IMR-90 (cell line): ENCODE measurements around the gene CFP. TPM values are rescaled to one million over a fixed set of nuclear protein-coding genes. Genes with fewer than 3 reads are reported as not detected.

Source experiments
- ATAC-seq: fragments of 200-7000 bp; cut with Tn5 transposase; 2 replicates; pipeline ENCODE4 v1.9.1; 2020; ENCODE audit warnings: low read depth, mild to moderate bottlenecking, moderate library complexity
- BruUV-seq: library from RNA; stranded (reverse); fragments of 400-500 nt; replicated peaks from 2 replicates; lab custom pipeline; 2021; lab: Mats Ljungman, UMichigan
- CTCF ChIA-PET: fragments of 300-600 bp; formaldehyde crosslinking; extraction: SDS; loops from one replicate; lab custom pipeline; 2021; ENCODE audit warnings: antibody characterized with exemption; lab: Yijun Ruan, JAX
- POLR2A ChIA-PET: fragments of 300-600 bp; sonication (Branson Sonifier 250); formaldehyde crosslinking; loops from one replicate; lab custom pipeline; 2022; ENCODE audit warnings: antibody characterized with exemption; ENCODE audit not compliant: unreplicated experiment; lab: Charles Lee
- DNase-seq: peaks from one replicate; pipeline ENCODE4 v3.0.0; 2013
- H2AFZ ChIP-seq: replicated peaks from 2 replicates; pipeline ENCODE3; 2013; ENCODE audit warnings: low read length, mild to moderate bottlenecking; ENCODE audit not compliant: poor library complexity
- H2AK5ac ChIP-seq: 2 replicates; pipeline ENCODE4 v1.6.1; 2013; ENCODE audit warnings: low read depth, low read length, inconsistent platforms
- H2AK9ac ChIP-seq: replicated peaks from 2 replicates; pipeline ENCODE3; 2013; ENCODE audit warnings: mild to moderate bottlenecking, low read depth, low read length, moderate library complexity; ENCODE audit not compliant: poor library complexity
- H2BK120ac ChIP-seq: 2 replicates; pipeline ENCODE4 v1.6.1; 2013; ENCODE audit warnings: low read depth, low read length, inconsistent platforms
- H2BK15ac ChIP-seq: 3 replicates; pipeline ENCODE4 v1.6.1; 2013; ENCODE audit warnings: low read depth, low read length, inconsistent platforms
- H2BK20ac ChIP-seq: 2 replicates; pipeline ENCODE4 v1.6.1; 2013; ENCODE audit warnings: low read depth, mild to moderate bottlenecking, inconsistent platforms, low read length, moderate library complexity
- H2BK5ac ChIP-seq: 2 replicates; pipeline ENCODE4 v1.6.1; 2013; ENCODE audit warnings: mild to moderate bottlenecking, low read depth, low read length, inconsistent platforms; ENCODE audit not compliant: poor library complexity, severe bottlenecking
- H3K14ac ChIP-seq: replicated peaks from 2 replicates; pipeline ENCODE4 v1.6.1; 2013; ENCODE audit warnings: low read depth, low read length, inconsistent platforms
- H3K18ac ChIP-seq: 2 replicates; pipeline ENCODE4 v1.6.1; 2013; ENCODE audit warnings: low read depth, low read length, control low read depth
- H3K23ac ChIP-seq: 2 replicates; pipeline ENCODE4 v1.6.1; 2013; ENCODE audit warnings: low read depth, low read length, inconsistent platforms
- H3K27ac ChIP-seq: 2 replicates; pipeline ENCODE4 v1.5.1; 2013; ENCODE audit warnings: mild to moderate bottlenecking, control low read depth, low read length; ENCODE audit not compliant: insufficient read depth
- H3K27me3 ChIP-seq: 2 replicates; pipeline ENCODE4 v1.6.1; 2013; ENCODE audit warnings: low read length; ENCODE audit not compliant: control insufficient read depth, insufficient read depth
- H3K36me3 ChIP-seq: 2 replicates; pipeline ENCODE4 v1.6.1; 2013; ENCODE audit warnings: low read length, mixed read lengths; ENCODE audit not compliant: control insufficient read depth, insufficient read depth
- H3K4ac ChIP-seq: 2 replicates; pipeline ENCODE4 v1.6.1; 2013; ENCODE audit warnings: low read depth, low read length, inconsistent platforms
- H3K4me1 ChIP-seq: 2 replicates; pipeline ENCODE4 v1.6.1; 2013; ENCODE audit warnings: low read length, mixed read lengths; ENCODE audit not compliant: control insufficient read depth, insufficient read depth
- H3K4me2 ChIP-seq: 2 replicates; pipeline ENCODE4 v1.6.1; 2013; ENCODE audit warnings: low read depth, mild to moderate bottlenecking, control low read depth, low read length, moderate library complexity
- H3K4me3 ChIP-seq: 2 replicates; pipeline ENCODE4 v1.5.1; 2013; ENCODE audit warnings: low read depth, mild to moderate bottlenecking, control low read depth, low read length, moderate library complexity; ENCODE audit not compliant: insufficient read depth
- H3K56ac ChIP-seq: 2 replicates; pipeline ENCODE4 v1.6.1; 2013; ENCODE audit warnings: low read length, inconsistent platforms; ENCODE audit not compliant: insufficient read depth; ENCODE audit errors: extremely low read depth
- H3K79me1 ChIP-seq, 2 experiments: 2 replicates each; pipeline ENCODE4 v1.6.1; 2013; ENCODE audit warnings: low read length in 2 of 2, inconsistent platforms in 1 of 2, low read depth in 1 of 2
- H3K9ac ChIP-seq: 2 replicates; pipeline ENCODE4 v1.6.1; 2013; ENCODE audit warnings: low read depth, low read length, control low read depth
- H3K9me1 ChIP-seq: 2 replicates; pipeline ENCODE4 v1.6.1; 2013; ENCODE audit warnings: low read length, inconsistent platforms; ENCODE audit not compliant: insufficient read depth
- H3K9me3 ChIP-seq: 2 replicates; pipeline ENCODE4 v1.6.1; 2013; ENCODE audit warnings: low read length; ENCODE audit not compliant: control insufficient read depth, insufficient read depth
- H4K20me1 ChIP-seq: 2 replicates; pipeline ENCODE4 v1.6.1; 2013; ENCODE audit warnings: low read length, inconsistent platforms; ENCODE audit not compliant: insufficient read depth
- H4K5ac ChIP-seq: 2 replicates; pipeline ENCODE4 v1.6.1; 2013; ENCODE audit warnings: mild to moderate bottlenecking, low read depth, low read length, control low read depth
- H4K8ac ChIP-seq, 2 experiments: 2 replicates each; pipeline ENCODE4 v1.6.1; 2013; ENCODE audit warnings: low read depth in 2 of 2, low read length in 2 of 2, control low read depth in 1 of 2, inconsistent platforms in 1 of 2
- H4K91ac ChIP-seq: 2 replicates; pipeline ENCODE4 v1.6.1; 2013; ENCODE audit warnings: low read depth, low read length, inconsistent platforms; ENCODE audit not compliant: insufficient read depth
- BHLHE40 ChIP-seq: fragments of 150-350 bp; IDR thresholded peaks from 2 replicates; pipeline ENCODE4 v1.6.1; 2016; ENCODE audit warnings: mild to moderate bottlenecking, low read depth, low read length
- CEBPB ChIP-seq: IDR thresholded peaks from 2 replicates; pipeline ENCODE4 v1.6.1; 2012; ENCODE audit warnings: low read depth, low read length, improper control_type of control experiment
- CHD1 ChIP-seq: IDR thresholded peaks from 2 replicates; pipeline ENCODE4 v1.6.1; 2012; ENCODE audit warnings: low read depth, low read length, improper control_type of control experiment
- FOS ChIP-seq: fragments of 150-350 bp; IDR thresholded peaks from 2 replicates; pipeline ENCODE4 v1.6.1; 2016; ENCODE audit warnings: low read depth, low read length
- MAFK ChIP-seq: IDR thresholded peaks from 2 replicates; pipeline ENCODE4 v1.6.1; 2012; ENCODE audit warnings: low read depth, low read length, improper control_type of control experiment
- MAZ ChIP-seq: IDR thresholded peaks from 2 replicates; pipeline ENCODE4 v1.6.1; 2012; ENCODE audit warnings: low read depth, mild to moderate bottlenecking, low read length, improper control_type of control experiment, moderate library complexity, borderline replicate concordance
- MXI1 ChIP-seq: IDR thresholded peaks from 2 replicates; pipeline ENCODE4 v1.6.1; 2012; ENCODE audit warnings: low read depth, mild to moderate bottlenecking, low read length, moderate library complexity, borderline replicate concordance
- NFE2L2 ChIP-seq: fragments of 150-350 bp; IDR thresholded peaks from 2 replicates; pipeline ENCODE4 v1.6.1; 2016; ENCODE audit warnings: low read depth, mild to moderate bottlenecking, low read length
- POLR2A ChIP-seq: IDR thresholded peaks from 2 replicates; pipeline ENCODE4 v1.6.1; 2012; ENCODE audit warnings: mild to moderate bottlenecking, low read depth, low read length
- RAD21 ChIP-seq: IDR thresholded peaks from 2 replicates; pipeline ENCODE4 v1.6.1; 2012; ENCODE audit warnings: low read length, improper control_type of control experiment
- RCOR1 ChIP-seq: IDR thresholded peaks from 2 replicates; pipeline ENCODE4 v1.6.1; 2012; ENCODE audit warnings: mild to moderate bottlenecking, low read length, improper control_type of control experiment; ENCODE audit not compliant: insufficient replicate concordance
- RFX5 ChIP-seq: IDR thresholded peaks from 2 replicates; pipeline ENCODE4 v1.8.0; 2012; ENCODE audit warnings: low read depth, mild to moderate bottlenecking, low read length, moderate library complexity
- SMC3 ChIP-seq: fragments of 150-350 bp; IDR thresholded peaks from 2 replicates; pipeline ENCODE4 v1.6.1; 2016; ENCODE audit warnings: low read depth, mild to moderate bottlenecking, antibody characterized with exemption, low read length, moderate library complexity
- USF2 ChIP-seq: fragments of 150-350 bp; IDR thresholded peaks from 2 replicates; pipeline ENCODE4 v1.6.1; 2017; ENCODE audit warnings: mild to moderate bottlenecking, antibody characterized with exemption, low read length, low read depth
- WGBS, 2 experiments: methylation state at CpG; one replicate each; pipeline versions ENCODE4 v1.1.5 to v1.1.7; 2013; ENCODE audit warnings: missing lambda C conversion rate in 2 of 2; ENCODE audit not compliant: insufficient read length in 1 of 2; ENCODE audit errors: extremely low coverage in 2 of 2; 5-methylcytosine and 5-hydroxymethylcytosine counted together
- dilution Hi-C: fragments of 300-500 bp; cut with HindIII; formaldehyde crosslinking; loops from one replicate; pipeline ENCODE4 v1.14.3; 2018; ENCODE audit warnings: low sequenced_read_pairs; ENCODE audit not compliant: unreplicated experiment
- in situ Hi-C: fragments of 300-500 bp; cut with MboI; formaldehyde crosslinking; loops from 3 replicates; pipeline ENCODE4 v1.14.3; 2019; ENCODE audit warnings: low sequenced_read_pairs, inconsistent platforms, mixed read lengths
- intact Hi-C: fragments of 100-400 bp; cut with micrococcal nuclease; formaldehyde crosslinking; loops from 2 replicates; pipeline ENCODE4 v1.10.0; 2022
- polyA plus RNA-seq, 3 experiments: library from polyadenylated mRNA; depleted of rRNA; stranded (reverse); fragments of >200 nt; gene quantifications; 2 replicates each; pipeline ENCODE4 v1.2.3, GENCODE V29; 2012; ENCODE audit warnings: low replicate concordance in 1 of 3
- total RNA-seq: library from RNA; depleted of rRNA; stranded (reverse); fragments of >200 nt; gene quantifications from 2 replicates; pipeline ENCODE4 v1.2.3, GENCODE V29; 2012
- TF ChIP-seq, protein P1 (sequence below): fragments of 150-350 bp; IDR thresholded peaks from 2 replicates; pipeline ENCODE4 v1.6.1; 2016; ENCODE audit warnings: low read depth, mild to moderate bottlenecking, low read length, moderate library complexity, borderline replicate concordance

Gene CFP
- total and polyA plus RNA-seq, 2 of the 4 experiments (the other 2 are of a cell fraction), result under 0.01 to 0.14 TPM

DNA sequence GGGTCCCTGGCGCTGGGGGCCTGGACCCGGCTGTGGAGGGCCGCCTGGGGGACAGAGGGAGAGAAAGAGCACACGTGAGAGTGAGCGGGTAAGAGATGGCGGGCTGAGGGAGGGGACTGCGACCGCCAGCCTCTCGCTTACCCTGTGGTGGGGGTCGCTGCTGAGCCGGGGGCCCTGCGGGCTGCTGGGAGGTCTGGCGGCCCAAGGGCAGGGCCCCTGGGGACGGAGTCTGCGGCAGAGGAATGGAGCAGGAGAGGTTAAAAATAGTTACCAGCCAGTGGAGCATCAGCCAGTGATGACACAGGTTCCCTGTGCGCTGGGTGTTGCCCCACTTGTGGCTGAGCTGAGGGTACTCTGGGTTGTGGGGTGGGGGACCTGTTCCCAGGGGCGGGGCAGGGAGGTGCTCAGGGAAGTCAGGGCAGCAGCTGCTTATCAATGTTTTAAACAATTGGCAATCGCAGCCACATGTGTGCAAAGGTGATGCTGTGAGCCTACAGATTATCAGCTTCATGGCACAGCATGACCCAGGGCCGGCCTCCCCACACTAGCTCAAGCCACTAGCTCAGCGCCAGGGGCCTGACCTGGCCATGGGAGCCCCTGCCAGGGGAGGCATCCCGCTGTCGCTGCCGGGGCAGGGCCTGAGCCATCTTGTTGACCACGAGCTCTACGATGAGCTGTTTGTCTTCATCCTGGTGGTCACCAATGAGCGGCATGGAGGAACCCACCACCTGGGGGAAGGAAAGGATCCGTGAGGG lies 55.0 kb downstream of the CFP start:
- Histone ChIP-seq H3K27ac (peak overlapping the region; percentile 36; the same call in 1 of the 2 replicates), H2AK9ac (peak overlapping the region; percentile 19), H3K56ac (no peak overlapping the region), H3K79me1 (peaks cover 0 to 7% of the 10 kb centered on the region in 2 experiments; a peak in 1 of 4 replicates), H3K36me3 (peaks cover 13% of the 10 kb centered on the region; the same call in 1 of the 2 replicates), H2BK15ac (no peak overlapping the region), H3K27me3 (no peaks in the 10 kb centered on the region), H3K14ac (no peak overlapping the region), H3K4me2 (no peak overlapping the region), H4K5ac (peak overlapping the region; percentile 9; the same call in 1 of the 2 replicates), H4K91ac (no peak overlapping the region; the same call in 1 of the 2 replicates), H3K18ac (no peak overlapping the region; the same call in 1 of the 2 replicates), H2BK20ac (no peak overlapping the region), H3K4ac (peak overlapping the region; percentile 51), H2BK5ac (no peak overlapping the region), H2BK120ac (peak overlapping the region; percentile 58; the same call in 1 of the 2 replicates), H2AK5ac (peak overlapping the region; percentile 40; the same call in 1 of the 2 replicates), H3K9me1 (peaks cover 16% of the 10 kb centered on the region), H4K8ac (peak overlapping the region in 1 of 2 experiments; percentile 55; a peak in 2 of 4 replicates), H3K4me1 (peaks cover 31% of the 10 kb centered on the region), H3K9me3 (no peaks in the 10 kb centered on the region; the same call in 1 of the 2 replicates), H3K9ac (no peak overlapping the region), H4K20me1 (no peaks in the 10 kb centered on the region), H3K23ac (no peak overlapping the region), H3K4me3 (no peak overlapping the region), H2AFZ (peak overlapping the region; percentile 67)
- ATAC-seq (no peak), DNase-seq (no peak)
- no TSS peak for BruUV-seq
- ChIA-PET CTCF (no interaction called here), POLR2A (no interaction called here)
- WGBS, 2 experiments, result 30% methylated on average over 2 of the region's 27 CpGs; no CpG with 5 or more reads in 1 of the 2 experiments
- intact Hi-C loops (no loop called here), dilution Hi-C loops (no loop called here), in situ Hi-C loops (no loop called here)
- TF ChIP-seq, protein P1, sequence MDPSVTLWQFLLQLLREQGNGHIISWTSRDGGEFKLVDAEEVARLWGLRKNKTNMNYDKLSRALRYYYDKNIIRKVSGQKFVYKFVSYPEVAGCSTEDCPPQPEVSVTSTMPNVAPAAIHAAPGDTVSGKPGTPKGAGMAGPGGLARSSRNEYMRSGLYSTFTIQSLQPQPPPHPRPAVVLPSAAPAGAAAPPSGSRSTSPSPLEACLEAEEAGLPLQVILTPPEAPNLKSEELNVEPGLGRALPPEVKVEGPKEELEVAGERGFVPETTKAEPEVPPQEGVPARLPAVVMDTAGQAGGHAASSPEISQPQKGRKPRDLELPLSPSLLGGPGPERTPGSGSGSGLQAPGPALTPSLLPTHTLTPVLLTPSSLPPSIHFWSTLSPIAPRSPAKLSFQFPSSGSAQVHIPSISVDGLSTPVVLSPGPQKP, result no peak
- TF ChIP-seq POLR2A, result no peak
- no peak for TF ChIP-seq RFX5
- TF ChIP-seq SMC3, result no peak
- TF ChIP-seq USF2, result no peak
- no peak for TF ChIP-seq RAD21
- TF ChIP-seq BHLHE40, result no peak
- TF ChIP-seq RCOR1, result no peak
- no peak for TF ChIP-seq MAZ
- no peak for TF ChIP-seq MAFK
- no peak for TF ChIP-seq NFE2L2
- TF ChIP-seq CEBPB, result no peak
- no peak for TF ChIP-seq MXI1
- no peak for TF ChIP-seq CHD1
- no peak for TF ChIP-seq FOS
